NCI-H2171 (cell line): Measurements from ENCODE around the gene DIAPH1.
A peak's percentile ranks its signal among the peaks of the same experiment; 100 is the strongest.

Source experiments
- DNase-seq: peaks from one replicate; lab custom pipeline; 2025; lab: John Stamatoyannopoulos, UW

The DIAPH1 gene

GRCh38 chr5:141560725-141561483 is 57.9 kb downstream of the DIAPH1 start:
- peak; percentile 75 for DNase-seq

GRCh38 chr5:141560151-141560550 is 58.6 kb downstream of the DIAPH1 start:
- peak; percentile 33 for DNase-seq

- DNase-seq = no peak
These were observed 59.3 kb downstream of the DIAPH1 start for GRCh38 chr5:141559461-141559860.

GRCh38 chr5:141558150-141558549 is 60.6 kb downstream of the DIAPH1 start:
- DNase-seq = no peak

GRCh38 chr5:141557681-141558136 is 61.1 kb downstream of the DIAPH1 start:
- peak; percentile 15 for DNase-seq

GRCh38 chr5:141547921-141548320 is 70.9 kb downstream of the DIAPH1 start:
- no peak for DNase-seq

- DNase-seq = no peak
These were observed 71.3 kb downstream of the DIAPH1 start for GRCh38 chr5:141547488-141547887.

GRCh38 chr5:141543053-141543452 is 75.7 kb downstream of the DIAPH1 start:
- no peak for DNase-seq

GRCh38 chr5:141534492-141535213 is 84.1 kb downstream of the DIAPH1 start:
- no peak for DNase-seq

- no peak for DNase-seq
These were observed 84.9 kb downstream of the DIAPH1 start for GRCh38 chr5:141533897-141534296.

- no peak for DNase-seq
These were observed 86.1 kb downstream of the DIAPH1 start for GRCh38 chr5:141532726-141533125.

GRCh38 chr5:141529873-141530272 is 88.9 kb downstream of the DIAPH1 start:
- no peak for DNase-seq

- DNase-seq = no peak
These were observed 89.8 kb downstream of the DIAPH1 start for GRCh38 chr5:141529002-141529401.

GRCh38 chr5:141528291-141528984 is 90.4 kb downstream of the DIAPH1 start:
- DNase-seq = no peak

GRCh38 chr5:141527426-141527825 is 91.4 kb downstream of the DIAPH1 start:
- no peak for DNase-seq

GRCh38 chr5:141525653-141526052 is 93.1 kb downstream of the DIAPH1 start:
- DNase-seq = no peak

- peak; percentile 88 for DNase-seq
These were observed 93.9 kb downstream of the DIAPH1 start for GRCh38 chr5:141524604-141525597.

GRCh38 chr5:141523991-141524390 is 94.8 kb downstream of the DIAPH1 start:
- DNase-seq = no peak

- no peak for DNase-seq
These were observed 96.5 kb downstream of the DIAPH1 start for GRCh38 chr5:141522301-141522700.

- DNase-seq = no peak
These were observed 97.5 kb downstream of the DIAPH1 start for GRCh38 chr5:141521244-141521781.
